Trophoblast cell (in vitro differentiated cells and primary cell): ENCODE results near the gene MEG3.

Experiments
- DNase-seq, 2 donors: peaks; one replicate each; pipeline ENCODE4 v3.0.0-alpha.2; 2016
- H2AFZ ChIP-seq: 2 replicates; pipeline ENCODE4 v1.6.1; 2013; ENCODE audit warnings: low read length, moderate library complexity, mild to moderate bottlenecking; ENCODE audit not compliant: insufficient read depth, poor library complexity
- H2AK5ac ChIP-seq: 2 replicates; pipeline ENCODE4 v1.6.1; 2013; ENCODE audit warnings: mild to moderate bottlenecking, low read length
- H2BK120ac ChIP-seq: 2 replicates; pipeline ENCODE4 v1.6.1; 2013; ENCODE audit warnings: low read length, mild to moderate bottlenecking, moderate library complexity; ENCODE audit not compliant: insufficient read depth, poor library complexity
- H2BK12ac ChIP-seq: 2 replicates; pipeline ENCODE4 v1.6.1; 2013; ENCODE audit warnings: mild to moderate bottlenecking, low read length, moderate library complexity
- H2BK5ac ChIP-seq: 2 replicates; pipeline ENCODE4 v1.6.1; 2013; ENCODE audit warnings: low read length, low read depth, moderate library complexity, mild to moderate bottlenecking; ENCODE audit not compliant: poor library complexity
- H3K14ac ChIP-seq: 2 replicates; pipeline ENCODE4 v1.6.1; 2013; ENCODE audit warnings: mild to moderate bottlenecking, low read length
- H3K18ac ChIP-seq: 2 replicates; pipeline ENCODE4 v1.6.1; 2013; ENCODE audit warnings: mild to moderate bottlenecking, low read length
- H3K23ac ChIP-seq: 2 replicates; pipeline ENCODE4 v1.6.1; 2013; ENCODE audit warnings: low read length
- H3K27ac ChIP-seq: 2 replicates; pipeline ENCODE4 v1.5.1; 2013; ENCODE audit warnings: low read depth, mild to moderate bottlenecking, inconsistent platforms, low read length, moderate library complexity
- H3K27me3 ChIP-seq: 2 replicates; pipeline ENCODE4 v1.6.1; 2013; ENCODE audit warnings: inconsistent platforms, mild to moderate bottlenecking, low read length, moderate library complexity; ENCODE audit not compliant: insufficient read depth
- H3K36me3 ChIP-seq, 2 experiments: 1 replicate in 1 of 2; 2 replicates in 1 of 2; pipeline ENCODE4 v1.6.1; 2013; ENCODE audit warnings: low read length in 2 of 2, mild to moderate bottlenecking in 2 of 2, moderate library complexity in 1 of 2; ENCODE audit not compliant: insufficient read depth in 2 of 2, control insufficient read depth in 1 of 2
- H3K4ac ChIP-seq: 2 replicates; pipeline ENCODE4 v1.6.1; 2013; ENCODE audit warnings: low read depth, mild to moderate bottlenecking, low read length, moderate library complexity
- H3K4me1 ChIP-seq, 2 experiments: 1 replicate in 1 of 2; 2 replicates in 1 of 2; pipeline ENCODE4 v1.6.1; 2013; ENCODE audit warnings: low read length in 2 of 2, mild to moderate bottlenecking in 2 of 2, moderate library complexity in 1 of 2; ENCODE audit not compliant: insufficient read depth in 2 of 2, control insufficient read depth in 1 of 2
- H3K4me2 ChIP-seq: 2 replicates; pipeline ENCODE4 v1.6.1; 2013; ENCODE audit warnings: inconsistent platforms, mild to moderate bottlenecking, low read length, moderate library complexity
- H3K4me3 ChIP-seq: 2 replicates; pipeline ENCODE4 v1.5.1; 2013; ENCODE audit warnings: mild to moderate bottlenecking, low read depth, low read length, inconsistent platforms
- H3K79me1 ChIP-seq: one replicate; pipeline ENCODE4 v1.6.1; 2013; ENCODE audit warnings: low read length
- H3K79me2 ChIP-seq: 2 replicates; pipeline ENCODE4 v1.6.1; 2013; ENCODE audit warnings: low read length, mild to moderate bottlenecking; ENCODE audit not compliant: control insufficient read depth, insufficient read depth, poor library complexity
- H3K9ac ChIP-seq: 2 replicates; pipeline ENCODE4 v1.6.1; 2013; ENCODE audit warnings: mild to moderate bottlenecking, low read length
- H3K9me3 ChIP-seq: 2 replicates; pipeline ENCODE4 v1.6.1; 2013; ENCODE audit warnings: low read depth, mild to moderate bottlenecking, control low read depth, inconsistent platforms, low read length; ENCODE audit not compliant: insufficient read depth
- H4K12ac ChIP-seq: 2 replicates; pipeline ENCODE4 v1.6.1; 2013; ENCODE audit warnings: low read depth, mild to moderate bottlenecking, low read length, moderate library complexity
- H4K8ac ChIP-seq: 2 replicates; pipeline ENCODE4 v1.6.1; 2013; ENCODE audit warnings: low read depth, mild to moderate bottlenecking, low read length, moderate library complexity
- H4K91ac ChIP-seq: one replicate; pipeline ENCODE4 v1.6.1; 2013; ENCODE audit warnings: low read depth, mild to moderate bottlenecking, low read length, moderate library complexity
- WGBS: extraction: QIAGEN DNeasy Blood & Tissue Kit; methylation state at CpG from one replicate; pipeline ENCODE4 v1.1.7; 2013; ENCODE audit warnings: missing lambda C conversion rate; ENCODE audit not compliant: insufficient read length, insufficient coverage; ENCODE audit errors: extremely low coverage; 5-methylcytosine and 5-hydroxymethylcytosine counted together

Gene MEG3

GRCh38 chr14:100844846-100845245 lies 18.9 kb downstream of the MEG3 start:
- Histone ChIP-seq H4K12ac (no peak overlapping the region), H2BK12ac (no peak overlapping the region), H2BK5ac (no peak overlapping the region), H3K79me1 (no peaks in the 10 kb centered on the region), H3K36me3 (no peaks in the 10 kb centered on the region), H4K8ac (no peak overlapping the region), H3K14ac (no peak overlapping the region), H3K23ac (no peak overlapping the region), H3K4ac (no peak overlapping the region), H4K91ac (no peak overlapping the region), H3K79me2 (no peaks in the 10 kb centered on the region), H3K9me3 (no peaks in the 10 kb centered on the region), H3K4me2 (no peak overlapping the region), H2BK120ac (no peak overlapping the region), H3K4me1 (peaks cover 0 to 2% of the 10 kb centered on the region in 2 experiments), H3K18ac (no peak overlapping the region), H3K27me3 (no peaks in the 10 kb centered on the region), H2AFZ (no peak overlapping the region), H3K27ac (no peak overlapping the region), H2AK5ac (no peak overlapping the region), H3K4me3 (no peak overlapping the region), H3K9ac (no peak overlapping the region)
- no peak for DNase-seq
- WGBS: no CpG with 5 or more reads among the region's 13 CpGs

- H3K18ac ChIP-seq: no peak overlapping the region
- no CpG with 5 or more reads among the region's 17 CpGs for WGBS
- DNase-seq: no peak
These were observed 19.4 kb downstream of the MEG3 start for GRCh38 chr14:100845341-100845740.

GRCh38 chr14:100846309-100846859 lies 20.5 kb downstream of the MEG3 start:
- no peak overlapping the region for H2AK5ac ChIP-seq
- no peak for DNase-seq
- H3K79me1 ChIP-seq: no peaks in the 10 kb centered on the region
- H4K12ac ChIP-seq: no peak overlapping the region
- H3K14ac ChIP-seq: no peak overlapping the region
- no CpG with 5 or more reads among the region's 8 CpGs for WGBS
- H2BK5ac ChIP-seq: no peak overlapping the region
- no peaks in the 10 kb centered on the region for H3K36me3 ChIP-seq
- no peak overlapping the region for H2BK120ac ChIP-seq
- H3K9ac ChIP-seq: no peak overlapping the region
- H3K23ac ChIP-seq: no peak overlapping the region
- no peaks in the 10 kb centered on the region for H3K27me3 ChIP-seq
- H3K4me3 ChIP-seq: no peak overlapping the region
- H3K9me3 ChIP-seq: no peaks in the 10 kb centered on the region
- no peak overlapping the region for H3K27ac ChIP-seq
- H4K91ac ChIP-seq: no peak overlapping the region
- H3K18ac ChIP-seq: no peak overlapping the region
- H2BK12ac ChIP-seq: no peak overlapping the region
- no peaks in the 10 kb centered on the region for H3K79me2 ChIP-seq
- peaks cover 0 to 2% of the 10 kb centered on the region in 2 experiments for H3K4me1 ChIP-seq
- H3K4me2 ChIP-seq: no peak overlapping the region
- H4K8ac ChIP-seq: no peak overlapping the region
- H3K4ac ChIP-seq: no peak overlapping the region
- no peak overlapping the region for H2AFZ ChIP-seq

More at GRCh38 chr14:100845341-100845740, 19.4 kb downstream of the MEG3 start:
- Histone ChIP-seq H3K79me2 (no peaks in the 10 kb centered on the region), H3K4me1 (peaks cover 0 to 2% of the 10 kb centered on the region in 2 experiments), H2BK12ac (no peak overlapping the region), H4K12ac (no peak overlapping the region), H3K4me3 (no peak overlapping the region), H2AFZ (no peak overlapping the region), H3K23ac (no peak overlapping the region), H2BK120ac (no peak overlapping the region), H3K9ac (no peak overlapping the region), H4K91ac (no peak overlapping the region), H3K27ac (no peak overlapping the region), H3K4ac (no peak overlapping the region), H2AK5ac (no peak overlapping the region), H4K8ac (no peak overlapping the region), H3K36me3 (no peaks in the 10 kb centered on the region), H3K14ac (no peak overlapping the region), H2BK5ac (no peak overlapping the region), H3K79me1 (no peaks in the 10 kb centered on the region), H3K27me3 (no peaks in the 10 kb centered on the region), H3K4me2 (no peak overlapping the region), H3K9me3 (no peaks in the 10 kb centered on the region)

- no peak overlapping the region for H2BK120ac ChIP-seq
- no peaks in the 10 kb centered on the region for H3K79me1 ChIP-seq
- no peak overlapping the region for H3K23ac ChIP-seq
- no peak overlapping the region for H3K18ac ChIP-seq
- no peak overlapping the region for H4K12ac ChIP-seq
- H2AK5ac ChIP-seq: no peak overlapping the region
- no peak overlapping the region for H3K4ac ChIP-seq
- no peak overlapping the region for H3K9ac ChIP-seq
- no peak overlapping the region for H2BK5ac ChIP-seq
- WGBS: no CpG with 5 or more reads among the region's 8 CpGs
- no peaks in the 10 kb centered on the region for H3K79me2 ChIP-seq
- H3K4me1 ChIP-seq: no peaks in the 10 kb centered on the region
- H2BK12ac ChIP-seq: no peak overlapping the region
- no peak overlapping the region for H4K91ac ChIP-seq
- H3K27ac ChIP-seq: no peak overlapping the region
- no peaks in the 10 kb centered on the region for H3K9me3 ChIP-seq
- H3K4me2 ChIP-seq: no peak overlapping the region
- no peaks in the 10 kb centered on the region for H3K36me3 ChIP-seq
- no peak overlapping the region for H2AFZ ChIP-seq
- H3K14ac ChIP-seq: no peak overlapping the region
- DNase-seq: no peak
- no peak overlapping the region for H4K8ac ChIP-seq
- no peak overlapping the region for H3K4me3 ChIP-seq
- H3K27me3 ChIP-seq: no peaks in the 10 kb centered on the region
These were observed 23.3 kb downstream of the MEG3 start for GRCh38 chr14:100849115-100849781.
